HL-60/S4 treated with phorbol 12-myristate 13-acetate at 8.2 ng/mL for 4 days and 3 days (cell line): ENCODE results near the gene PSMB3.
"Not testable (repeated sequence)": the region's sequence is repeated elsewhere in the genome, so short reads cannot be mapped to it uniquely, and the experiment has no call there.

Experiments used
- in situ Hi-C: fragments of 300-500 bp; cut with MboI; formaldehyde crosslinking; loops from 2 replicates; pipeline ENCODE4 v1.15.0; 2022; ENCODE audit warnings: low sequenced_read_pairs

PSMB3 gene

DNA sequence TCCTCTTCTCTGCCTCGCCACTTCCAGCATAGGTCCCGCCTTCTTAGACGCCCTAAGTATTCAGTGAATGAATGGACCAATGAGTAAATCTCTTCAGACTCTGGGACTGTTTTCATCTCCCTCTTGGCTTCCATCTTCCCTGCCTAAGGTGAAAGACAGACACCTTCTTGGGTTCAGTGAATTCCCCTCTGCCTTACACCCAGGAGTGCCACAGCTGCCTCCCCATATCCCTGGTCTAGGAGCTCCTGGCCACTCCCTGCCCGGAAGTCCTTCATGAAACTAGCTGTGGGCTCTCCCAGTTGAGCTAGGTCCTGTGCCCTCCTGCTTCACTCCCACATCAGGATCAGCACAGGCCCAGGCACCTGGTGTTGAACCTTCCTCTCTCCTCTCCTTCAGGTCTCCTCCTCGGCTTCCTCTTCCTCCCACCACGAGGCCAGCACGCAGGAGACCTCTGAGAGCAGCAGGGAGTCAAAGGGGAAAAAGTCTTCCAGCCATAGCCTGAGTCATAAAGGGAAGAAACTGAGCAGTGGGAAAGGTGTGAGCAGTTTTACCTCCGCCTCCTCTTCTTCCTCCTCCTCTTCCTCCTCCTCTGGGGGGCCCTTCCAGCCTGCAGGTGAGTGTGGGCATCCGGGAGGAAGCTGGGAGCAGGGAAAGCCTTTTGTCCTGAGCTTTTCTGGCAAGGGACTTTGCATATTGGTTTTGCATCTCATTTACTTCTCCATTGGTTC, 37.2 kb upstream of the PSMB3 start:
- in situ Hi-C loops: no loop called here

DNA sequence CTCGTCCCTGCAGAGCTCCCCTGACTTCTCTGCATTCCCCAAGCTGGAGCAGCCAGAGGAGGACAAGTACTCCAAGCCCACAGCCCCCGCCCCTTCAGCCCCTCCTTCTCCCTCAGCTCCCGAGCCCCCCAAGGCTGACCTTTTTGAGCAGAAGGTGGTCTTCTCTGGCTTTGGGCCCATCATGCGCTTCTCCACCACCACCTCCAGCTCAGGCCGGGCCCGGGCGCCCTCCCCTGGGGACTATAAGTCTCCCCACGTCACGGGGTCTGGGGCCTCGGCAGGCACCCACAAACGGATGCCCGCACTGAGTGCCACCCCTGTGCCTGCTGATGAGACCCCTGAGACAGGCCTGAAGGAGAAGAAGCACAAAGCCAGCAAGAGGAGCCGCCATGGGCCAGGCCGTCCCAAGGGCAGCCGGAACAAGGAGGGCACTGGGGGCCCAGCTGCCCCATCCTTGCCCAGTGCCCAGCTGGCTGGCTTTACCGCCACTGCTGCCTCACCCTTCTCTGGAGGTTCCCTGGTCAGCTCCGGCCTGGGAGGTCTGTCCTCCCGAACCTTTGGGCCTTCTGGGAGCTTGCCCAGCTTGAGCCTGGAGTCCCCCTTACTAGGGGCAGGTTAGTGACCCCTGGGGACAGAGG, 36.1 kb upstream of the PSMB3 start:
- in situ Hi-C loops: no loop called here

GRCh38 chr17:38717139-38717745, 35.3 kb upstream of the PSMB3 start:
- in situ Hi-C loops: no loop called here

GRCh38 chr17:38719289-38719942, 33.1 kb upstream of the PSMB3 start:
- in situ Hi-C loops: no loop called here

DNA sequence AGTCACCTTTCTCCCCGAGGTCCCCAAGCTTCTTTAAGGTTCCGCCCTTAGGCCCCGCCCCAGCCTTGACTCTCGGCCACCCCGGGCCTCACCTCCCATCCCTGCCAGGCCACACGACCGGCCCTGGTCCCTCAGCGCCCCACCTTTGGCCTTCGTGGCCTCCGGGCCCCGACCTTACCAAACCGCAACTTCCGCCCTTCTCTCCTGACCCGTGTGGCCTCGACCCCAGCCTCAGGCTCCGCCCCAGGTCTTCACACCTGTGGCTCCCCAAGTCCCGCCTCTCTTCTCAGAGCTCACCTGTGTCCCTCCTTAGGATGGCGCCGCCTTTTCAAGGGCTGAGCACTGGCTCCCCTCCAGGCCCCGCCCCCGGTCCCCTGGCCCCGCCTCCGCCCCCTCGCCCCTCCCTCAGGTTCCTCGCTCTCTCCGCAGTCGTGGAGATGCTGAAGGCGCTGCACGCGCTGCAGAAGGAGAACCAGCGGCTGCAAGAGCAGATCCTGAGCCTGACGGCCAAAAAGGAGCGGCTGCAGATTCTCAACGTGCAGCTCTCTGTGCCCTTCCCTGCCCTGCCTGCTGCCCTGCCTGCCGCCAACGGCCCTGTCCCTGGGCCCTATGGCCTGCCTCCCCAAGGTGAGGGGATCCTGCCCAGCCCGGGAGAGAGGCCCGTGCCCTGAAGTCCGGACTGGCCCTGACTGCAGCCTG, 32.4 kb upstream of the PSMB3 start:
- in situ Hi-C loops: no loop called here

GRCh38 chr17:38720941-38721340, 31.6 kb upstream of the PSMB3 start:
- in situ Hi-C loops: no loop called here

DNA sequence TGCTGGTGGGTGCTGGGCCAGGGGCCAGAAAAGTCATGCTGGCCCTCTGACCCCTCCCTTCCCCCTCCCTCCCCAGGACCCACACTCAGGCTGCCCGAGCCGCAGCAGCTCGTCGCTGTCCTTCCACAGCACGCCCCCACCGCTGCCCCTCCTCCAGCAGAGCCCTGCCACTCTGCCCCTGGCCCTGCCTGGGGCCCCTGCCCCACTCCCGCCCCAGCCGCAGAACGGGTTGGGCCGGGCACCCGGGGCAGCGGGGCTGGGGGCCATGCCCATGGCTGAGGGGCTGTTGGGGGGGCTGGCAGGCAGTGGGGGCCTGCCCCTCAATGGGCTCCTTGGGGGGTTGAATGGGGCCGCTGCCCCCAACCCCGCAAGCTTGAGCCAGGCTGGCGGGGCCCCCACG, 30.7 kb upstream of the PSMB3 start:
- in situ Hi-C loops: no loop called here

DNA sequence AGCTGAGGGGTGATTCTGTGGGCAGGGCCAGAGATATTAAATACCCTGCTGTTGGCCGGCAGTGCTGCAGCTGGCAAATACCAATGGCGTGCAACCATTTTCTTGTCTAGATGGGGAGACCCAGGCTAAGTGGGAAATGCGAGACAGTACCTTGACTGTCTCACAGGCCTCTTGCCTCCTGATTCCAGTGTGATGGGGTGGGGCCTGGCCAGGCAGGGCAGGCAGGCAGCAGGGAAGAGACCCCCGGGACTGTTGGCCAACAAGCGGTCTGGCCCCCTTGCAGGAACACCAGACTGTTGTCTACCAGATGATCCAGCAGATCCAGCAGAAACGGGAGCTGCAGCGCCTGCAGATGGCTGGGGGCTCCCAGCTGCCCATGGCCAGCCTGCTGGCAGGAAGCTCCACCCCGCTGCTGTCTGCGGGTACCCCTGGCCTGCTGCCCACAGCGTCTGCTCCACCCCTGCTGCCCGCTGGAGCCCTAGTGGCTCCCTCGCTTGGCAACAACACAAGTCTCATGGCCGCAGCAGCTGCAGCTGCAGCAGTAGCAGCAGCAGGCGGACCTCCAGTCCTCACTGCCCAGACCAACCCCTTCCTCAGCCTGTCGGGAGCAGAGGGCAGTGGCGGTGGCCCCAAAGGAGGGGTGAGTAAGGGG, 28.1 kb upstream of the PSMB3 start:
- in situ Hi-C loops: no loop called here

GRCh38 chr17:38725066-38725465, 27.5 kb upstream of the PSMB3 start:
- in situ Hi-C loops: no loop called here

DNA sequence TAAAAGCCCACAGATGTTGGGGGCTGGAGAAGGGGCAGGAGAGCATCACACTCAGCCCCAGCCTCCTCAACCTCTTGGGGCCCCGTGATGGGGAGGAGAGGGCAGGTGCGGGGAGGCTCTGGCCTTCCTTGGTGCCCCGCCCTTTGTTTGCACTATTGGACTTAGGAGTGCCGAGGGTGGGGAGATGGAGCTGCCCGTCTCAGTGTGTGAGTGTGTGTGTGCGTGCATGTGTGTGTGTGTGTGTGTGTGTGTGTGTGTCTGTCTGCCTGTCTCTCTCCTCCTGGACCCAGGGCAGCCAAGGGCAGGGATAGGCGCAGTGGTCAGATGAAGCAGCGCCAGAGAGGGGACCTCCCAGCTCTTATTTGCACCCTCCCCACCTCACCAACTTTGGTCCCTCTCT, 26.4 kb upstream of the PSMB3 start:
- in situ Hi-C loops: not testable (repeated sequence)

DNA sequence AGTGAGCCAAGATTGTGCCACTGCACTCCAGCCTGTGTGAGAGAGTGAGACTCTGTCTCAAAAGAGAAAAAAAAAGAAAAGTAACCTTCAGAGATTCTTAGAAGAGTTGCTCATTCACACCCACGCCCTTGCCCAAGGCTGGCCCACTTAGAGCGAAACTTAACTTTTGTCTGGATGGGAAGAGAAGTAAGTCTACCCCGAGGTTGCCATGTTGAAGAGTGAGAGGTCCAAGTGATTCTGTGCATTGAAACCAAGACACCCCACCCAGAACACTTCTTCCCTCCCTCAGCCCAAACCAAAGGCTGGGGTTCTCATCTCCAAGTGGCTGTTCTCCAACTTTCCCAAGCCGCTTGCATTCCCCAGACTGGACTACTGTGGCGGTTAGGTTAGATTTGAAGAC, 24.8 kb upstream of the PSMB3 start:
- in situ Hi-C loops: no loop called here

GRCh38 chr17:38728290-38728831, 24.2 kb upstream of the PSMB3 start:
- in situ Hi-C loops: no loop called here

DNA sequence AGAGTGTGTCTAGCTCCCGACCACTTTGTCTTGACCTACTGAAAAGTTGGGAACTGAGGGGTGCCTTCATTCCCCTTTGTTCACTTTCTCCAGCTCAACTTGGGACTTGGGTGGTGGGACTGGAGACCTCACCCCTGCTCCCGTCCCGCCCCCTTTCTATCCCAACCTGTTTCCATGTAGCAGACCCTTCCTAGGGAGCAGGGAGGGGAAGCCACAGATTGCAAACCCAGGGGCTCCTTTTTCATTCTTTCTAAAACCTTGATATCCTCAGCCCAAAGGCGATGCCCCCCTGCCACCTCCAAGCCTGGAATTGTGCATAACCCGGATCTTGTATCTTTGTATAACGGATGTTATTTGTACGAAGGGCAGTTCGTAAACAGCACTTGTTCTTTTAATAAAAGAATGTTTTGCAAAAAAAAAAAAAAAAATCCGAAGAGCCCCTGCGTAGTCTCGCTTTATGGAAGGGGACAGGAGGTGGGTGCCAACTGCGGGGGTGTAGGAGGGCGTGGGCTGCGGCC, 23.1 kb upstream of the PSMB3 start:
- in situ Hi-C loops: no loop called here

DNA sequence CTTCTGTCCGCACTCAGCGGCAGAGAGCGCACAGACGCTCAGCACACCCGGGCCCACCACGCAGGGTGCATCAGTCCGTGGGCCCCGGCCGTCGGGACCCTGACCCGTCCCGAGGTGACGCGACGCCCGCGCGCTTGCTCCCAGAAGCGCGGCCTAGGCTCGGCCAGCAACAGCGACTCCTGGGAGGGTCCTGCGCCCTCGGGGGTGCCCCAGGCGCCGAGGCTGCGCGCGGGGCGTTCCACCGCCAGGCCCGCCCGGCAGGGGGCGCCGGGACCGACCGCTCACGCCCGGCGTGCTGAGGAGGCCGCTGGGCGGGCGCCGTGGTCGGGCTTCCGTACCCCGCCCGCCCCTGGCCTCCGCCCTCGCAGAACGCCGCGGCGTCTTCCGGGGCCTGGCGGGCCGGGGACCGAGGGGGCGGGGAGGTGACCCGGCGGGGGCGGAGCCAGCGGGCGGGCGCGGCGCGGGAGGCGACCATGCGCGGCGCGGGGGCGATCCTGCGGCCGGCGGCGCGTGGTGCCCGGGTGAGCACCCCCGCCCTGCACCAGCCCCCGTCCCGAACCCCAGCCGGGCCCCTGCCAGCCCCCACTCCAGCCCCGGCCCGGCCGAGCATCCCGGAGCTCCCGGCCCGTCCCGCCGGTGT, 22.5 kb upstream of the PSMB3 start, which contains the start of gene CISD3:
Gene CISD3 (plus strand): TSS at position 456 of the 640 bp plus-strand sequence. CDS start 18 bp downstream, at position 474.
- in situ Hi-C loops: loop anchor here (5.0 kb wide), 1 partner anchor 53 kb away; no protein-coding TSS in a partner anchor

GRCh38 chr17:38730526-38731379, 21.8 kb upstream of the PSMB3 start:
- in situ Hi-C loops: loop anchor here (5.0 kb wide), 1 partner anchor 53 kb away; no protein-coding TSS in a partner anchor

DNA sequence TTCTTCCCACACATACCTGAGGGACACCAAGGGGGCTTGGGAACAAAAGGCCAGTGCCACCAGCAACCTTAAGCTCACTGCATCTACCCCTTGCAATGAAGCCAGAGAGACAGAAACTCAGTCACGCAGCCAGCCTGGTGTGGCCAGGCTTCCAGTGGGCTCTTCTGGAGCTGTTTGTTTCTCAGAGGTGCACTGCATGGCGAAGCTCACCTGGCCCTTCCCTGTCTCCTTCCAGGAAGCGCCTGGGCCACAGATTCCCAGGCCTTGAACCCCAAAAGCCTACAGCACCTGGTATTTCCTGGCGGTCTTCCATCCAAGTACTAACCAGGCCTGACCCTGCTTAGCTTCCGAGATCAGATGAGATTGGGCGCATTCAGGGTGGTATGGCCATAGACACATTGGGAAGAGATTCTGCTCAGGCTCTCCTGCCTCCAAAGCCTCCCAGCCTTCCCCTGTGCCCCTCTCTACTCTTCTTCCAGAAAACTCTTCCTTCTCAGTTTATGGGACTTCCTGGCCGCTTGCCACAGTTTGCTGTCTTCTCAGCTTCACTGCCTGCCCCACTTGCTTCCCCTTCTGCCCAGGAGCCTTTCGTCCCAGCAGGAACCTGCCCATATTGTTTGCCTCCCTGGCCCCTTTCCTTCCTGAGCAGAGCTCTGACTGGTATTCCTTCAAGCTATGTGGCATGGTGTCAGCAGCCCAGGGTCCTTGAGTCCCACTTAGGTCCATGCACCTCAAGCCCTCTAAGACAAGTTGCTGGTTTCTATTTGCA, 20.8 kb upstream of the PSMB3 start:
- in situ Hi-C loops: loop anchor here (5.0 kb wide), 1 partner anchor 54 kb away; no protein-coding TSS in a partner anchor
